RPMI7951 (cell line): ENCODE measurements around the gene EFCC1. TPM values are rescaled to one million over a fixed set of nuclear protein-coding genes. Genes with fewer than 3 reads are reported as not detected.
A peak's percentile ranks its signal among the peaks of the same experiment; 100 is the strongest.

Experiments
- DNase-seq: peaks from one replicate; pipeline ENCODE4 v3.0.0-alpha.2; 2012; ENCODE audit warnings: low read depth
- total RNA-seq: library from RNA; depleted of rRNA; stranded (reverse); fragments of >200 nt; shearing (Covaris generic); gene quantifications from 2 replicates; pipeline ENCODE4 v1.2.3, GENCODE V29; 2014

The EFCC1 gene
- total RNA-seq, 1 experiment from 2014 or later, result not detected

DNA sequence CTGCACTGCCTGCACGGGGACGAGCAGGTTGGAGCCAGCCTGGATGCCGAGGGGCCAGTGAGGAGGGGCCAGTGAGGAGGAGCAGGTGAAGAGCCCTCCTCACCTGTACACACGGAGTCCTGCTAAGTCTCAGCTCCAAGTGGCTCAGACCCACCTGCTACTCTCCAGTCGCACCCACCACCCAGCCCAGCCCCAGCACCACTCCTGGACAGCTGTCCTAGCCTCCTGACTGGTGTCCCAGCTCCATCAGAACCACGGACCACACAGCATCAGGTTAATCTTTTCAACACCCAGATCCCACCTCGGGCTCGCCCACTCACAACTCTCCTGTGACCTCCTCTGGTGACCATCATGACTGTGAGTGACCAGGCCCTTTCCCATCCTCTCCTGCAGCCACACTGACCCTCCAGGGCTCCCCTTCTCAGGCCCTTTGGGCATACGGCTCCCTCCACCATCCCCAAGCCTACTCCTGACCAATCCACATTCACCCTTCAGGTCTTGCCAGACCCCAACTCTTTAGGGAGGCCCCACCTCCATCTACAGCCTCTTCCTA lies 13.8 kb downstream of the EFCC1 start:
- no peak for DNase-seq

DNA sequence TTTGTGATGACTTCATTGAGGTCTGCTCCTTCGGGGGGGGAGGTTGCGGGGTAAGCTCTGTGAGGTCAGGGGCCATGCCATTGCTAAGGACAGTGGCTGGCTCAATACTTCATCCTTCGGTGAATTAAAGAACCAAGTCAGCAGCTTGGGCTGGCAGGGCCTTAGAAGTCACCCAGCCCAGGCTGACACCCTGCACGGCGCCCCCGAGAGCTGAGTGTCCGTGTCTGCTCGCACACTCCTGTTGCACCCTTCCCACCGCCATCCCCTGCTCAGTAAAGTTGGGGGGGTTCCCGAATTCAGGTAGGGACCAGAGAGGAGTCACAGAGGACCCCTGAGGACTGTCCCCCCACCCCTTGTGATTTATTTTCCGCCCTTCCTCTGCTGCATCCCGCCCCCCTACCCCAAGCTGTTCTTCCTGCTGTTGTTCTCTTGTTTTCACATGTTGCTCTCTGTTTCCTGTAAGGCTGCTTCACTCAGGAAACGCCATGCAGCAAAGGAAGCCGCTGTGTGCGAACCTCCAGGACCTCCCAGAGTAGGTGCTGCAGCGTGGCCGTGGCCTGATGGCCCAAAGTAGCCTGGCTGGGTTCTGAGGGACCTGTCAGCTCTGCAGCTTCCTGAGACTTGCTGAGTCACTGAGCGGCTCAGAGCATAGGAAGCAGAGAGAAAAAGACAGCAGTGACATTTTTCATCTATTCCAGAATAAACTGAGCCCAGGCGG lies 14.4 kb downstream of the EFCC1 start:
- DNase-seq, result no peak

DNA sequence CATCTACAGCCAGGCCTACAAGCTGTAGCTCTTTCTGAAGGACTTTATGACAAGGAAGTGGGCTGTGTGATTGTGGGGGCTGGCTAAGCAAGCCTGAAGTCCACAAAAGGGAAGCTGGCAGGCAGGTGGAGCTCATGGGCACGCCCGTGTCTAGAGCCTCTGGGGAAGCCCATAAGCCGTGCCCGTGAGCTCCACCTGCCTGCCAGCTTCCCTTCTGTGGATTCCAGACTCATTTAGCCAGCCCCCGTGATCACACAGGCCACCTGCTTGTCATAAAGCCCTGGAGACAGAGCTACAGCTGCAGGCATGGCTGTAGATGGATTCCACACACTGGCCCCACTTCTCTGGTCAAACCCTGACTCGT lies 15.2 kb downstream of the EFCC1 start:
- DNase-seq, result no peak

DNA sequence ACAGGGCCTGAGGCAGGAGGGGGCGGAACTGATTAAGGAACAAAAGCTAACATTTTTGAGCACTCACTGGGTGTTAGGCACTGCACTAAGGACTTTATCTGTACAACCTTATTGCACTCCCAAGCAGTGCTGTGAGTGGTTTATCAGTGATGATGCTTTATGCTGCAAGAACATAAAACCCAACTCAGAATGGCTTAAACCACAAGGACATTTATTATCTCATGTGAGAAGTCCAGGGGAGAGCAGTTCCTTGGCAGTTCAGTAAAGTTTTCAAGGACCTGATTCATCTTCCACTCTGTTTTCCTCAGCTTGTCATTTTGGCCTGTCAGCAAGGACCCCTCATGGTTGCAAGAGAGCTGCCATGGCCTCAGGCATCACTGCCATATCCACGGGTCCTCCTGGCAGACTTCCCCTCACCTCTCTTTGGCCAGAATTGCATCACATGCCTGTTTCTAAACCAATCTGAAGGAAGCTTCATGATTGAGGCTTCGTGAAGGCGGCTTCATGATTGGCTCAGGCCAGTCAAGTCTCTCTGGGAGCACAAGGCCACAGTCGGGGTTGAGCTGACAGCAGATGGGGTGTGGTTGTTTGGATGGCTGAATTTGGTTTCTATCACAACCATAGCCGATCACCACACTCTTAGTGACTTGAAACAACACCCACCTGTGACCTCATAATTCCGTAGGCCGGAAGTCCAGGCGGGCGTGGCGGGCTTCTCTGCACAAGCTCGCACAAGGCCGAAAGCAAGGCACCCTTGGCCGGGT lies 15.8 kb downstream of the EFCC1 start:
- DNase-seq, result no peak

DNA sequence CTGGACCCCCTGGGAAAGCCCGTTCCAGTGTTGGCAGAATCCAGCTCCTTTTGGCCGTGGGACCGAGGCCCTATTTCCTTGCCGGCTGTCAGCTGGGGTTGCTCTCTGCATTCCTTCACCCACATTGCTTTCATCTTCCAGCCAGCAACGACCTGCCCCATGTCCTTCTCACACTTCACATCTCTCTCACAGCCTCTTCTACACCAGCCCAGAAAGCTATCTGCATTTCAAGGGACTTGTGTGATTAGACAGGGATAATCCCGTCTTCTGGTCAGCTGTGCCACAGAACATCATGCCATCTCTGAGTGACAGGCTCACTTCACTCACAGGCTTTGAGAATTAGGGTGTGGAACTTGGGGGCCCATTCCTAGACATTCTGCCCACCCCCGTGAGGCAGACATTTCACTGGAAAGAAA lies 16.4 kb downstream of the EFCC1 start:
- no peak for DNase-seq

DNA sequence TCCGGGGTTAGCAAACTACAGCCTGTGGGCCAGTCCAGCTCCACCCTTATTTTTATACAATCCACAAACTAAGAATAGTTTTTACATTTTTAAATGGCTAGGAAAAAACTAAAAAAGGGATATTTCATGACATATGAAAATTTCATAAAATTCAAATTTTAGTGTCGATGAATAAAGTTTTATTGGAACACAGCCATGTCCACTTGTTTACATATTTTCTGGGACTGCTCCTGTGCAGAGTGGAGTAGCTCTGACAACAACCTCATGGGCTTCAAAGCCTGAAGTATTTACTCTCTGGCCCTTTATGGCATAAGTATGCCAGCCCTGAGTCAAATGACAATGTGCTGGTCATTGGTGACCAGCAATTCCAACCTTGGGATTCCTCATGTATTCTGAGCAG lies 17.2 kb downstream of the EFCC1 start:
- DNase-seq, result no peak

DNA sequence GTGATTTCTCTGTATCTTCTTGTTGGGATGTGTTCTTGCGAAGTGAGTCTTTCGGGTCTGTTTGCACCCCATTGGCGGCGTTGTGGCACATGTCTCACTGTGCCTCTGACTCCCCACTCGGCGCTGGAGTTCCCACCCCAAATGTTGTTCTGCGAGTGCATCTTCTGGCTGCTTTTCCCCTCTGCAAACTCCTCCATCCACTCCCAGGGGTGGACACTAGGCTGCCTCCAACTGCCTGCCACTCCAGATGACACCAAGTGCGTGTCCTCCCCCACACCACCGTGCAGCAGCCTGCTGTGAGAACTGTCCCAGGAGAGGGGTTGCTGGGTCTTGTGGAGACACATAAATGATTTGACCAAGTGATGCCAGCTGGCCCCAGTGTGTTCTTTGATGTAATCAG lies 17.6 kb downstream of the EFCC1 start:
- no peak for DNase-seq

DNA sequence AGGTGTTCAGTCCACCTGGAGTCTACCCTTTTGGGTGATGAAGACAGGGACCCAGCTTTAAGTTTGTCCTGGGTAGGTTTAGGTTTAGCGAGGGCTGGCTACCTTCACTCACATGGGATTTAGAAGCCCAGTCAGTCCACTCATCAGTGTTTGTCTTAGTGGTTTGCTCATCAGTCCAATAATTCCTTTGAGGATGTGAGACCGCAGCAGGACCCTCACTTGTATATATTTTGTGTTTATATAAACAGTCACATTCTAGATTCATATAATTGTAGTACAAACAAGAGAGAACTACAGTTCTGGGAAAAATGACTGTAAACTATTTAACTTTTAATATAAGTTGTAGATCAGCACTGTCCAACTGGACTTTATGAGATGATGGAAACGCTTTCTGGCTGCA lies 18.2 kb downstream of the EFCC1 start:
- DNase-seq, result no peak

DNA sequence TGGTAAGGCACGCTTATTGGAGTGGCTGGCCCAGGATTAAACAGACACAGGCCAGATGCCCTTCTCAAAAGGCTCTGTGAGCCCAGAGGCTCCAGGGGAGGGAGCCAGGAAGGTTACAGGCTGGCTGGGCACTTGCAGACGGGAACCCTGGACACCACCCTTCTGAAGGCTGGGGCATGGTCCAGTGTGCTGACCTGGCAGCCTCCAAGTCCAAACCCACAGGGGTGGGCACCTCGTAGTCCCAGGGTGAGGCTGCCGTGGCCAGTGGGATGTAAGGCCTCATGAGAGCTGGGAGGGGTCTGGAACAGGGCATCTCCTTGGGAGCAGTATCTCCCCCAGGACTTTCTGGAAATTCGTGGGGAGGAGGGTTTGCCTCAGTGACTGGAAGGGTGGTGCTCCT lies 19.6 kb downstream of the EFCC1 start:
- DNase-seq, result no peak

DNA sequence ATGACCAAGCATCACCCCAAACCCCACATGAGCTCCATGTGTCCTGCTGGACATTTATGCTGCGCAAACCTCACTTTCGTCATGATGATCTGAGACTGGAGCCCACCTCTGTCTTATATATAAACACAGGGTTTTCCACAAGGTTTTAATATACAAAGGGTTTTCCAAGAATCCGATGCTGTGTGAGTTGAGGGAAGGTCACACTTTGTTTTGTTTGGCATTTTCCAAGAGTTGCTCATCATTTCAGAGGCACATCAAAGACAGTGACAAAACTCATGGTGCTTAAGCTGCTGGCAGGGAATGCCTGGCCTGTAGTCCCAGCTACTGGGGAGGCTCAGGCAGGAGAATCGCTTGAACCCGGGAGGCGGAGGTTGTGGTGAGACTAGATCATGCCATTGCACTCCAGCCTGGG lies 20.0 kb downstream of the EFCC1 start:
- peak; percentile 41 for DNase-seq

DNA sequence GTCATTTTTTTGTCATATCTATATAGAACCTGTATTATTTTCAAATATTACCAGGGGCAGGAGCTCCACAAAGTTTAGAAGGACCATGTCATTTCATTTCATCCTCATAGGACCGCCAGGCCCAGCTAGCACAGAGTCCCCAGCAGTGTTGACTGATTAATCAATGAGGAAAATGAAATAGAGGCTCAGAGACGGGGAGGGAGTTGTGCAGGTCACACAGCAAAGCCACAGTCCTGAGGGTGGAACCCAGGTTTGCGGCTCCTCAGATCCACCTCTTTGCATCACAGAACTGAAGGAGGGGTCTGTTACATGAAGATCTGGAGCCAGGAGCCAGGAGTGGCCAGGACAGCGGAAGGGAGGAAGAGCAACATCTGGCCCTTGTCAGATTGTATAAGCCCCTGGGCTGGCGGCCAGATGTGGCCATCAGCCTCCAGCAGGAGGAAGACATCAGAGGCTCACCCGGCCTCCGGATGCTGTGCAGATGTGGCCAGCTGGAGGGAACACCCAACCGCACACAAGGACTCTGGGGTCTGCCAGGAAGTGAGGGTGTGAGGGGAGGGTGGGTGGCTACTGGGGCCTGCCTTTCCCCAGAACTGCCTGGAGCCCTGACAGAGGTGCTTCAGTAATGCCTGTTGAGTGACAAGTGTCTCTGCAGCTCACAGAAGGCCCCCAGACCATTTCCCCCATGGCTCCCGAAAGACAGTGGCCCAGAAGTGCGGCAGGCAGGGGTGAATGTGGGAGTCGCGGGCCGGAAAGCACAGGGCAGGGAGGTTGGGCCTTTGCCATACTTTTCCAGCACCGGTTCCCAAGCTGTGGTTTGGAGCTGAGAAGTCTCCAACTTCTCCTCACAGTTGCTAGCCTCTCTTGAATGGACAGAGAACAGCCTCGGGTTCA lies 21.3 kb downstream of the EFCC1 start:
- DNase-seq, result peak; percentile 53

DNA sequence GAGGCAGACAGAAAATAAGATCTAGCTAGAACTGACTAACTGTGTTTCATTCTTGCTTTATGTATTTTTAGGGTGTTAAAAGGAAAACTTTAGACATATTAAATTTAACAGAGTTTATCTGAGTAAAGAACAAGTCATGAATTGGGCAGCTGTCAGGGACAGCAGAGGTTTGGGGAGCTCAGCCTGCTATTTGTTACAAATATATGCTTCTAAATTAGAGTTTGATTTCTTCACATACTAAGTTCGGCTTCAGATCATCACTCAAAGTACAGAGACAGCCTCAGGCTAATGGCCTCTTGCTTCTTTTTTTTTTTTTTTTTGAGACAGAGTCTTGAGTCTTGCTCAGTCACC lies 21.9 kb downstream of the EFCC1 start:
- DNase-seq, result no peak

DNA sequence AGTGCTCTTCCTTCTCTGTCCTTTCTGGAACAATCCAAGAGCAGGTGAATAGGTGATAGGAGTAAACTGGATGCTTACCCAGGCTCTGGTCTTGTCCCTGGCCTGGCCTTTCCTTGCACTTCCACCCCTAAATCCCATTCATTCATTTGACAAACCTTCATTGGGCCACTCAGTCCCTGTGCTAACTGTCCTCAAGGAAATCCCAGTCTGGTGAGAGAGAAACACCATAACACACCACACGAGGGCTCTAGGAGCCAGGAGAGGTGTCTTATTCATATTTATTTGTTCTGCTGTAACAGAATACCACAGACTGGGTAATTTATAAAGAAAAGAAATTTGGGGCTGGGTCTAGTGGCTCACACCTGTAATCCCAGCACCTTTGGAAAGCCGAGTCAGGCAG lies 22.8 kb downstream of the EFCC1 start:
- peak; percentile 31 for DNase-seq

DNA sequence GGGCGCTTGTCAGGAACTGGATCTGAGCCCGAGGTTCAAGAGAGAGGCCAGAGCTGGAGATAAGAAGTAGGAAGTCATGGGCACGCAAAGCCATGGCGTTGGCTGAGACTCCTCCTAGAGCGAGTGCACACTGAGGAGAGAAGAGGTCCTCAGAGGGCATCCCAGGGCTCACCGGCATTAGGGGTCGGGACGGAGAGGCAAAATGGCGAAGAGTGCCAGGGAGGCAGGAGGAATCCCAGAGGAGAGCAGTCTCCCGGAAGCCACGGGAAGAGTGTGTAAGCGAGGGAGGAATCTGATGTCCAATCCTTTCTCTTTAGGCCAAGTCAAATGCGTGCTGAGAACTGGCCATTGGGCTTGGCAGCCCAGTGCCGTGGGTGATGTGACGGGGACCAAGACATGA lies 24.0 kb downstream of the EFCC1 start:
- no peak for DNase-seq

DNA sequence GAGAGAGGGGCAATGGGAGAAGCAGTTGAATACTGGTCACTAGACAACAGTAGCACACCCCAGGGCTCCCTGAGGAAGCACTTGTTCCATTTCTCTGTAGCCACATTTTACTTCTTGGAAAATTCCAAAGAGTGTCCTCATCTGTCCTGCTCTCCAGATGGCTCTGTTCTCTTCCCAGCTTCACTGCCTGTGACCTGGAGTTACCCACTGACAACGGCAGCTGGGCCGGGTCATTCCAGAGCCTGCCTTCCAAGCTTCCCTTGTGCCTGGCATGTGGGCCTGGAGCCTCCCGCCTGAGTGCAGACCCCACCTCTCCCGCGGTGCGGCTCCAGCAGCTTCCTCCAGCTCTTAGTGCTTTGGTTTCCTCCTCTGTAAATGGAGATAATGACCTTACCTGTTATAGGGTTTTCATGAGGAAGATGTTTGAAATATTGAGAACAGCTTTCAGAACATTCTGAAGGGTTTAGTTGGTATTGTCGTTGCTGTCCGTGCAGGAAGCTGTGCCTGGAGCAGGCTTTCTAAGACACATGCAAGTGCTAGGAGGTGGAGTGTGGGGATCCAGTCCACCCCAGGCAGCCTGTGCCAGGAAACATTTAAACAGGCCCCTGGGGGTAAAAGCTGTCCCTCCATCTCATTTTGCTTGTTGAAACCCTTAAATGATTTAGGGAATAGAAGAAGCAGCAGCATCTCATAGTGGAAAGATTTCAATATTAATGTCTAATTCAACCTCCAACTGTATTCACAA lies 24.8 kb downstream of the EFCC1 start:
- DNase-seq, result peak; percentile 20

DNA sequence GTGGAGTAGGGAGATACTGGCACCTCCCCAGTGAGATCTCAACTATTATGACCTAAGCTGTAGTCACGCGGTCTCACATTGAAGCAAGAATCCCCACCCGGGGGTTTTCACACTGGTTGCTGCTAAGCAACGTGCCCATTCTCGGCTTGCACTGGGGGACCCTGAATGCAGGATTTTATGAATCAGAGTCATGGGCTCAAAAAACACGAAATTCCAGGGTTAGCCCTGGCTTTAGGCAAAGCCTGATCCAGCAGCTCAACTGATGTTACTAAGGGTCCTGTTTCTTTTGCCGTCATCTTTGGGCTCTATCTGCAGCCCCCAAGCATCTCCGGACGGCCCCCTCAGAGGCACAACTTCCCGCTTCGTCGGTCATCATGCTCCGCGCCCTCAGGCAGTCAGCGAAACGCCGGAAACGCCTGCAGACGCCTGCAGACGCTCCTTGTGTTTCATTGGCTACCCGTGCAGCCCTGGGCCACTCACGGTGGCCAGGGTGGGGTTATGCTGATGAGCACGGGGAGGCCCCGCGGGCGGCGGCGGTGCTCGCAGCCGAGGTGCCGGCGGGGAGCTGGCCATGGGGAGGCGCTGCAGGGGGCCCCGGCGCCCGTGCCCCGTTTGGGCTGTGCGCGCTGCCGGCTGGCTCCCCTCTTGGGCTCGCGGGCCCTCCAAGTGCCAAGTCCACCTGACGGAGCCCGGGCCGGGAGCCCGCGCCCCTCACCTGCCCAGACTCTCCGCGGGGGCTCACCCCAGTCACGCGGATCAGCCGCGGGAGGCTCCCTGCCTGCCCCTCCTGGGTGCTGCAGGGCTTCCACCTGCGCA lies 25.8 kb downstream of the EFCC1 start:
- DNase-seq, result peak; percentile 91

DNA sequence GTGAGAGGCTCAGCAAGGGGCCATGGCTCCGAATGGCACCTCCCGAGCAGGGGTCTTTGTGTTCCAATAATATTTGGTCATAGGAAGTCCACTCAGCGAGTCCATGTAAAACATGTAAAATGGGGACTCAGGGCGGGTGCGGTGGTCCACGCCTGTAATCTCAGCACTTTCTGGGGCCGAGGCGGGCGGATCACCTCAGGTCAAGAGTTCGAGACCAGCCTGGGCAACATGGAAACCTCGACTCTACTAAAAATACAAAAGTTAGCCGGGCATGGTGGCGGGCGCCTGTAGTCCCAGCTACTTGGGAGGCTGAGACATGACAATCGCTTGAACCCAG lies 26.4 kb downstream of the EFCC1 start:
- DNase-seq, result no peak

DNA sequence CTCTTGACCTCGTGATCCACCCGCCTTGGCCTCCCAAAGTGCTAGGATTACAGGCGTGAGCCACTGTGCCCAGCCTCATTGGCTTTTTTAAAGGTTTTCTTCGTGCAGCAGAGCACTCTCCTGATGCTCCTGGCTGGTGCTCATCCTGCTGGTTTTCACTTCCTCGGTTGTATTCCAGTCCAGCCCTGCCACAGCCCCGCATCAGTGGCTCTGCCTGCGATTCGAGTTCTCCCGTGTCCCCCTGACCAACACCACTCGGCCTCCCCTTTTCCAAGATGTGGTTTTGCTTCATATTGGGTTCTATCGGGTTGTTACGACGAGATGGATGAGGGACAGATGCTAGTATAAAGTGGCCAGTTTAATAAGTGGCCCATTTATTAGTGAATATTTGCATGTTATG lies 27.8 kb downstream of the EFCC1 start:
- DNase-seq, result no peak

DNA sequence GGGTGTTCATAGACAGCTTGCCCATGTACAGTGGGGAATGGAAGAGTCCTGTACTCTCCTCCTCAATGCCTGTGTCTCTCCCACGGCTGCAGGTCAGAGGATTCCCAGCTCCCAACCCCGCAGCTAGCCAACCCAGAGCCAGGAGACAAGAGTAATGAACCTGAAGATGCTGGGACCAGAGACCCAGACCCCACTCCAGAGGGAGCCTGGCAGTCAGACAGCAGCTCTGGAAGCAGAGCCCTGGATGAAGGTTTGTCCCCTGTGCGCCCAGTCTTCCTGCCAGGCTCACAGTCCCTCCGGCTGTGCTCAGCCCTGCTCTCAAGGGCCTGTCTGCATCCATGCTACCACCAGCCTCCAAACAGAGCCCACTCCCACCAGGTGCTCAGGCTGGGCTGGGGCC lies 29.5 kb downstream of the EFCC1 start:
- DNase-seq, result no peak

DNA sequence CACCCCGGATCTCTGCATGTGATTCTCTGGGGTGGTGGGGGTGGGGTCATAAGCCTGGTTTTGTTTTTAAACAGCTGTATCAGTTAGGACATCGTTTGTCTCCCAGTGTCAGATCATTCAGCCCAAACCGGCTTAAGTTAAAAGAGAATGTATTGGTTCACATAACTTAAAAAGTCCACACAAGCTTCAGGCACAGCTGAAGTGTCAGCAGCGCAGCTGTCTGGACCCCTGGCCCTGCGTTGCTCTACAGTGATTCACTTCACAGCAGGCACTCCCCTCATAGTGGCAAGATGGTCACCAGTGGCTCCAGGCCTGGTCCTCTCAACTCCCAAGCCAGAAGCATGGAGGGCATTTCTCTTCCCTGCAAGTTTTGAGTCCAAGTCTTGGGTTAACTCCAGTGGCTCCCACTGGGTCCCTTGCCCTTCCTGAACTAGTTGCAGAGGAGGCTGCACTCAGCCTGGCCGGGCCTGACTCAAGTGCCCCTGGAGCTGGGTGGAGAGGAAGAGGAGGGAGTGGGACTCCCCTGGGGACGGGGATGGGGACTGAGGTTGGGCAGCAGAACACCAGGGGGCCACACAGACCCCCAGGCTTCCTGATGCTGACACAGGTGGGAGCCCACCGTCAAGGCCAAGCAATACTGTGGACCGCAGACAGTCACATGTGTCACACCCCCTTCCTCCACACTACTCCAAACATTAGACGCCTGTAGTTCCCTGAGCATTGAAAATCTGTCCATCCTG lies 30.5 kb downstream of the EFCC1 start:
- no peak for DNase-seq
